ENCODE results near the gene MIER2.

MIER2 gene

DNA sequence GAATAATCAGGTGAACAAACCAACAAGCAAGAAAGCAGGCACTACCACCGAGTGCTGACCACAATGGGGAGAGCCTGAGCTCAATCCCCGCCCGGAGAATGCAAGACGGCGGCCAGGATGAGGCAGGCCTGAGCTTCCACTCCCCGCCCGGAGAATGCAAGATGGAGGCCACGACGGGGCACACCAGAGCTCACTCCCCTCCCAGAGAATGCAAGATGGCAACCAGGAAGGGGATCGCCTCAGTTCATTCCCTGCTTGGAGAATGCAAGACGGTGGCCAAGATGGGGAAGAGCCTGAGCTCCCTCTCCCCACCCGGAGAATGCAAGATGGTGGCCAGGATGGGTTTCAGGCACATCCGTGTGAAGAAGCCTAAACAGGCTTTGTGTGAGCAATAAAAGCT is 24.7 kb upstream of the MIER2 start:
- no peaks in the 10 kb centered on the region for H4K20me1 ChIP-seq (ENCODE audit: insufficient read depth, low read length)
- H3K27me3 ChIP-seq (ENCODE audit: insufficient read depth, low read length, poor library complexity) = peaks cover 14% of the 10 kb centered on the region
- no peaks in the 10 kb centered on the region for H3K4me1 ChIP-seq (ENCODE audit: insufficient read depth, low read length)
- H3K4me2 ChIP-seq (ENCODE audit: insufficient read depth, low read length) = no peak overlapping the region
- no peaks in the 10 kb centered on the region for H3K9me3 ChIP-seq (ENCODE audit: insufficient read depth, low read length, severe bottlenecking)
- H3K36me3 ChIP-seq (ENCODE audit: insufficient read depth, low read length) = no peaks in the 10 kb centered on the region
- no peak for TF ChIP-seq EZH2 (IDR thresholded peaks at IDR 0.05; ENCODE audit: borderline replicate concordance, low read depth, low read length, severe bottlenecking)
- TF ChIP-seq, protein P1, sequence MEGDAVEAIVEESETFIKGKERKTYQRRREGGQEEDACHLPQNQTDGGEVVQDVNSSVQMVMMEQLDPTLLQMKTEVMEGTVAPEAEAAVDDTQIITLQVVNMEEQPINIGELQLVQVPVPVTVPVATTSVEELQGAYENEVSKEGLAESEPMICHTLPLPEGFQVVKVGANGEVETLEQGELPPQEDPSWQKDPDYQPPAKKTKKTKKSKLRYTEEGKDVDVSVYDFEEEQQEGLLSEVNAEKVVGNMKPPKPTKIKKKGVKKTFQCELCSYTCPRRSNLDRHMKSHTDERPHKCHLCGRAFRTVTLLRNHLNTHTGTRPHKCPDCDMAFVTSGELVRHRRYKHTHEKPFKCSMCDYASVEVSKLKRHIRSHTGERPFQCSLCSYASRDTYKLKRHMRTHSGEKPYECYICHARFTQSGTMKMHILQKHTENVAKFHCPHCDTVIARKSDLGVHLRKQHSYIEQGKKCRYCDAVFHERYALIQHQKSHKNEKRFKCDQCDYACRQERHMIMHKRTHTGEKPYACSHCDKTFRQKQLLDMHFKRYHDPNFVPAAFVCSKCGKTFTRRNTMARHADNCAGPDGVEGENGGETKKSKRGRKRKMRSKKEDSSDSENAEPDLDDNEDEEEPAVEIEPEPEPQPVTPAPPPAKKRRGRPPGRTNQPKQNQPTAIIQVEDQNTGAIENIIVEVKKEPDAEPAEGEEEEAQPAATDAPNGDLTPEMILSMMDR (IDR thresholded peaks at IDR 0.05; ENCODE audit: borderline replicate concordance, extremely low read depth, low read length, poor library complexity, severe bottlenecking) = no peak
- no peak overlapping the region for H3K4me3 ChIP-seq (ENCODE audit: low read depth in 1 of 2, low read length in 2 of 2)
- no peaks in the 10 kb centered on the region for H3K79me2 ChIP-seq (ENCODE audit: insufficient read depth, low read length)
- DNase-seq (no peak), ATAC-seq (ENCODE audit: insufficient read depth, low read depth) (no peak)
- no peak overlapping the region for H2AFZ ChIP-seq (ENCODE audit: low read depth, low read length)
- H3K9ac ChIP-seq (ENCODE audit: low read depth, low read length) = no peak overlapping the region
- H3K27ac ChIP-seq (ENCODE audit: low read length) = no peak overlapping the region

DNA sequence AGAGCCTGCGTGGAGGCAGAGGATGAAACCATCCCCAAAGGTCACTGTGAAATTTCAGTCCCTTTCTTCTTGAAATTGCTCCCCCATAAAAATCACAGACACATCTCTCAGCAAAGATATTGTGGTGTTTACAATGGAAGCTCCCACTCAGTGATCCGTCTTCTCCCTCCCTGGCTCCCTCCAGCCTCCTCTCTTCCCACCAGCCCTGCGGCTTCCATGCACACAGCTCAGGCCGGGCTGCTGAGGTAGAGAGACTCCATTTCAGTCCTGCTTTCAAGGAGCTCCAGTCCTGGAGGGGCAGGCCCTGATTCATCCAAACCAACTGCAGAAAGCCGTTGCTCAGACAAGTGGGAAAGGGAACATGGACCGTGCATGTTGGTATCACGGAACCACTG is 24.0 kb upstream of the MIER2 start:
- ATAC-seq (ENCODE audit: insufficient read depth, low read depth) (no peak), DNase-seq (no peak)
- Histone ChIP-seq H3K4me2 (ENCODE audit: insufficient read depth, low read length) (no peak overlapping the region), H3K4me1 (ENCODE audit: insufficient read depth, low read length) (no peaks in the 10 kb centered on the region), H3K79me2 (ENCODE audit: insufficient read depth, low read length) (no peaks in the 10 kb centered on the region), H3K4me3 (ENCODE audit: low read depth in 1 of 2, low read length in 2 of 2) (no peak overlapping the region), H3K27ac (ENCODE audit: low read length) (no peak overlapping the region), H3K9me3 (ENCODE audit: insufficient read depth, low read length, severe bottlenecking) (no peaks in the 10 kb centered on the region), H3K27me3 (ENCODE audit: insufficient read depth, low read length, poor library complexity) (peaks cover 14% of the 10 kb centered on the region), H2AFZ (ENCODE audit: low read depth, low read length) (no peak overlapping the region), H3K9ac (ENCODE audit: low read depth, low read length) (no peak overlapping the region), H4K20me1 (ENCODE audit: insufficient read depth, low read length) (no peaks in the 10 kb centered on the region), H3K36me3 (ENCODE audit: insufficient read depth, low read length) (no peaks in the 10 kb centered on the region)
- no peak for TF ChIP-seq EZH2 (IDR thresholded peaks at IDR 0.05; ENCODE audit: borderline replicate concordance, low read depth, low read length, severe bottlenecking)
- TF ChIP-seq, protein P1 (IDR thresholded peaks at IDR 0.05; ENCODE audit: borderline replicate concordance, extremely low read depth, low read length, poor library complexity, severe bottlenecking) = no peak

DNA sequence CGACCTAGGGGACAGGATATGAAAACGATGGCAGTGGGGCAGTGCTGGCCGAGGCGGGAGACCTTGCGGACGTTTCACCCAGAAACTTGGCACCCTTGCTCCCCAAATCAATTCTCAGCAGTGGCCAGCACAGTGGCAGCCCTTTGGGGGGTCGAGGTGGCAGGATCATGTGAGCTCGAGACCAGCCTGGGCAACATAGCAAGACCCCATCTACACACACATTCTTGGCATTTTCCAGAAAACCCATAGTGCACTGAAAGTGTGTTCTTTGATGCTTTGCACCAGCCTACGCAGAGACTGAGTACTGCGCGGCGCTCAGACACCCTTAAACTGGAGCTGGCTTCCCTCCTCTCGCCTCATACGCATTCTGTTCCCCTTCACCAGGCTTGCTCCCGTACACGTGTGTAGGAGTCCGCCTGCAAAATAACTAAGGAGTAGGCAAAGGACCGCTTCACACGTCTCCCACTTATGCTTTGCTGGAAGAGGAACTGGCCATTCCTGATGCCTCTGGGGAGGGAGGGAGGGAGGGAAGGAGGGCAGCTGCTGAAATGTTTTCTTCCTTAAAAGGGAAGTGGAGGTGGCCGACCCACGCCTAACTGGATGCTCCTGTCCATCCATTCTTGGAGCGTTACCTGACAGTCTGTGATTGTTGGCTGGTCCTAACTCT is 23.5 kb upstream of the MIER2 start:
- no peak overlapping the region for H3K4me3 ChIP-seq (ENCODE audit: low read depth in 1 of 2, low read length in 2 of 2)
- H3K4me1 ChIP-seq (ENCODE audit: insufficient read depth, low read length) = no peaks in the 10 kb centered on the region
- H3K27me3 ChIP-seq (ENCODE audit: insufficient read depth, low read length, poor library complexity) = peaks cover 14% of the 10 kb centered on the region
- no peak for ATAC-seq (ENCODE audit: insufficient read depth, low read depth)
- no peak for TF ChIP-seq EZH2 (IDR thresholded peaks at IDR 0.05; ENCODE audit: borderline replicate concordance, low read depth, low read length, severe bottlenecking)
- TF ChIP-seq, protein P1 (IDR thresholded peaks at IDR 0.05; ENCODE audit: borderline replicate concordance, extremely low read depth, low read length, poor library complexity, severe bottlenecking) = no peak
- no peak for DNase-seq
- H3K27ac ChIP-seq (ENCODE audit: low read length) = no peak overlapping the region
- no peak overlapping the region for H2AFZ ChIP-seq (ENCODE audit: low read depth, low read length)
- H3K9me3 ChIP-seq (ENCODE audit: insufficient read depth, low read length, severe bottlenecking) = no peaks in the 10 kb centered on the region
- no peaks in the 10 kb centered on the region for H4K20me1 ChIP-seq (ENCODE audit: insufficient read depth, low read length)
- no peak overlapping the region for H3K4me2 ChIP-seq (ENCODE audit: insufficient read depth, low read length)
- no peaks in the 10 kb centered on the region for H3K36me3 ChIP-seq (ENCODE audit: insufficient read depth, low read length)
- no peak overlapping the region for H3K9ac ChIP-seq (ENCODE audit: low read depth, low read length)
- no peaks in the 10 kb centered on the region for H3K79me2 ChIP-seq (ENCODE audit: insufficient read depth, low read length)
